RWPE2 (cell line): Measurements from ENCODE around the gene OR10J1.

Experiments
- ATAC-seq: fragments of 200-7000 bp; cut with Tn5 transposase; 3 replicates; pipeline ENCODE4 v1.9.1; 2021; ENCODE audit warnings: low read depth
- DNase-seq: peaks from one replicate; pipeline ENCODE4 v3.0.0-alpha.2; 2020; ENCODE audit warnings: low spot score
- H3K27ac ChIP-seq: fragments of 450-650 bp; 2 replicates; pipeline ENCODE4 v1.5.1; 2017; ENCODE audit warnings: mild to moderate bottlenecking; ENCODE audit not compliant: poor library complexity, severe bottlenecking
- H3K27me3 ChIP-seq: fragments of 250-450 bp; sonication (Bioruptor Pico); 2 replicates; pipeline ENCODE4 v1.5.1; 2021; ENCODE audit warnings: mild to moderate bottlenecking, moderate library complexity; ENCODE audit not compliant: insufficient read depth, poor library complexity, severe bottlenecking
- H3K36me3 ChIP-seq: fragments of 250-450 bp; sonication (Bioruptor Pico); 2 replicates; pipeline ENCODE4 v1.5.1; 2020; ENCODE audit warnings: low read depth, mild to moderate bottlenecking, moderate library complexity
- H3K4me1 ChIP-seq: fragments of 250-450 bp; sonication (Bioruptor Pico); 2 replicates; pipeline ENCODE4 v1.5.1; 2021; ENCODE audit warnings: mild to moderate bottlenecking, moderate library complexity; ENCODE audit not compliant: insufficient read depth, poor library complexity, severe bottlenecking
- H3K4me3 ChIP-seq: fragments of 250-450 bp; sonication (Bioruptor Pico); 2 replicates; pipeline ENCODE4 v1.5.1; 2021; ENCODE audit warnings: mild to moderate bottlenecking, moderate library complexity; ENCODE audit not compliant: severe bottlenecking
- H3K9me3 ChIP-seq: fragments of 250-450 bp; sonication (Bioruptor Pico); 2 replicates; pipeline ENCODE4 v1.5.1; 2021; ENCODE audit warnings: mild to moderate bottlenecking, moderate library complexity; ENCODE audit not compliant: severe bottlenecking
- CTCF ChIP-seq: fragments of 450-650 bp; IDR thresholded peaks from one replicate; pipeline ENCODE4 v1.5.1; 2017; ENCODE audit warnings: mild to moderate bottlenecking, moderate library complexity; ENCODE audit not compliant: poor library complexity, severe bottlenecking

Gene OR10J1

GRCh38 chr1:159439422-159439821 lies at the start of gene OR10J1:
OR10J1 (plus strand) TSS chr1:159439722; CDS start chr1:159439792, 70 bp downstream.
- Histone ChIP-seq H3K9me3 (no peaks in the 10 kb centered on the region), H3K27ac (no peak within 1 kb of the TSS), H3K27me3 (no peaks in the 10 kb centered on the region), H3K4me3 (no peak within 1 kb of the TSS), H3K36me3 (no peaks in the 10 kb centered on the region), H3K4me1 (no peaks in the 10 kb centered on the region)
- no peak for TF ChIP-seq CTCF
- DNase-seq (no peak), ATAC-seq (no peak)

GRCh38 chr1:159406821-159407220 lies 32.7 kb upstream of the OR10J1 start:
- Histone ChIP-seq H3K36me3 (no peaks in the 10 kb centered on the region), H3K27ac (no peak overlapping the region), H3K9me3 (no peaks in the 10 kb centered on the region), H3K4me3 (no peak overlapping the region), H3K4me1 (no peaks in the 10 kb centered on the region), H3K27me3 (no peaks in the 10 kb centered on the region)
- no peak for ATAC-seq
- no peak for DNase-seq
- TF ChIP-seq CTCF: no peak

GRCh38 chr1:159408862-159409400 lies 30.6 kb upstream of the OR10J1 start:
- H3K4me3 ChIP-seq: no peak overlapping the region
- ATAC-seq (no peak), DNase-seq (no peak)
- no peaks in the 10 kb centered on the region for H3K36me3 ChIP-seq
- H3K27me3 ChIP-seq: no peaks in the 10 kb centered on the region
- no peak overlapping the region for H3K27ac ChIP-seq
- H3K4me1 ChIP-seq: no peaks in the 10 kb centered on the region
- no peaks in the 10 kb centered on the region for H3K9me3 ChIP-seq
- no peak for TF ChIP-seq CTCF

- Histone ChIP-seq H3K4me1 (no peaks in the 10 kb centered on the region), H3K27me3 (no peaks in the 10 kb centered on the region), H3K27ac (no peak overlapping the region), H3K4me3 (no peak overlapping the region), H3K9me3 (no peaks in the 10 kb centered on the region), H3K36me3 (no peaks in the 10 kb centered on the region)
- ATAC-seq: no peak
- no peak for DNase-seq
- TF ChIP-seq CTCF: no peak
These were observed 17.7 kb upstream of the OR10J1 start for GRCh38 chr1:159421821-159422220.

- no peaks in the 10 kb centered on the region for H3K4me1 ChIP-seq
- H3K9me3 ChIP-seq: no peaks in the 10 kb centered on the region
- H3K27me3 ChIP-seq: no peaks in the 10 kb centered on the region
- H3K4me3 ChIP-seq: no peak overlapping the region
- no peak overlapping the region for H3K27ac ChIP-seq
- H3K36me3 ChIP-seq: no peaks in the 10 kb centered on the region
- no peak for DNase-seq
- no peak for TF ChIP-seq CTCF
- no peak for ATAC-seq
These were observed 11.0 kb upstream of the OR10J1 start for GRCh38 chr1:159428536-159428935.
